Stimulated activated memory B cell treated with anti-CD40 and anti-IgM and Interleukin-4, amounts not matched to agents 10 μg/mL and 1 μg/mL and 100 μg/mL, for 72 hours (primary cell): Measurements from ENCODE around the gene TBKBP1.

ENCODE experiments used
- ATAC-seq: fragments of 150-1000 bp; cut with Tn5 transposase; 2 replicates; pipeline ENCODE4 v1.10.0; 2021
- H3K27ac Mint-ChIP-seq: one replicate; pipeline ENCODE4 v1.8.0; 2022; ENCODE audit warnings: mild to moderate bottlenecking, mixed read lengths
- H3K27me3 Mint-ChIP-seq: one replicate; pipeline ENCODE4 v1.8.0; 2022; ENCODE audit warnings: mixed read lengths
- H3K36me3 Mint-ChIP-seq: one replicate; pipeline ENCODE4 v1.8.0; 2022; ENCODE audit warnings: mixed read lengths
- H3K4me1 Mint-ChIP-seq: one replicate; pipeline ENCODE4 v1.8.0; 2022; ENCODE audit warnings: mixed read lengths
- H3K4me3 Mint-ChIP-seq: one replicate; pipeline ENCODE4 v1.8.0; 2022; ENCODE audit warnings: mild to moderate bottlenecking, moderate library complexity, mixed read lengths
- H3K9me3 Mint-ChIP-seq: one replicate; pipeline ENCODE4 v1.8.0; 2022; ENCODE audit warnings: mixed read lengths

The TBKBP1 gene

DNA sequence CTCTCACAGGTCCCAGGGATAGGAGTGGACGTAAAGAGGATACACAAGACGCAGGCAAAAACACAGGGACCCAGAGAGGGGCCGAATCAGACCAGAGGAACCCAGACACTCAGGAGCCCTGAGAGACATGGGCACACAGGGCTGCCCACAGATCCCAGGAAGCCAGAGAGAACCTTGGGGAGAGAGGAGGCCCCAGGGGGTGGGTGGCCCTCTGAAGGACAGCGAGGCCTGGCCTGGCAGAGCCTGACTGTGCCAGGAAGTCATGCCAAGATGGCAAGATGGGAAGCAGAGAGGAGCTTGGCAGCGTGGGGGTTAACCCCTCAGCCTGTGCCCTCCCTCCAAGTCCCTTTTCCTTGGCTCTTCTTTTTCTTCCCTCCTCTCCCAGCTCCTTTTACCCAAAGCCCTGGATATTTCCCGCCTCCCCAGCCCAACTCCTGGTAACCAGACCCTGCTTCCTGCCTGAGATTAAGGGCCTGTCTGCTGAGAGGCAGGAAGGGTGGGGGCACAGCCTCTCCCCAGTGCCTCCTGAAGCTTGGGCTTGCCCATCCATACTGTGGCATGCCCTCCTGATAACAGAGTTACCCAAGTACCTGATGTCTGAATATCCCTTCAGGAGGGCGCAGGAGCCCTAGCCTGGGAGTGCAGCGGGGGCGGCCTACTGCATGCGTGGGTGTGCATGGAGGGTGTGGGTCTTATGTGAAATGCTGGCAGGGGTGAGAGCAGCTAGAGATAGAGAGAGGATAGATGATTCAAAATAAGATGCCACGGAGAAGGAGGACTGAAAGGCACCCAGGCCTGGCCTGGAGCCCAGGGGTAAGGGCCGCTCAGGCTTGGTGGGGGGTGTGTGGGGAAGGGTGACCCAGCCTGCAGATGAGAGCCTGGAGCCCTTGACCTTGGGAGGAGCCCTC is 33.1 kb downstream of the TBKBP1 start:
- peaks cover 15% of the 10 kb centered on the region for H3K4me1 Mint-ChIP-seq
- peaks cover 45% of the 10 kb centered on the region for H3K27me3 Mint-ChIP-seq
- no peaks in the 10 kb centered on the region for H3K36me3 Mint-ChIP-seq
- ATAC-seq, result no peak
- no peak overlapping the region for H3K4me3 Mint-ChIP-seq
- H3K9me3 Mint-ChIP-seq, result no peaks in the 10 kb centered on the region
- H3K27ac Mint-ChIP-seq, result peak overlapping the region; percentile 1

DNA sequence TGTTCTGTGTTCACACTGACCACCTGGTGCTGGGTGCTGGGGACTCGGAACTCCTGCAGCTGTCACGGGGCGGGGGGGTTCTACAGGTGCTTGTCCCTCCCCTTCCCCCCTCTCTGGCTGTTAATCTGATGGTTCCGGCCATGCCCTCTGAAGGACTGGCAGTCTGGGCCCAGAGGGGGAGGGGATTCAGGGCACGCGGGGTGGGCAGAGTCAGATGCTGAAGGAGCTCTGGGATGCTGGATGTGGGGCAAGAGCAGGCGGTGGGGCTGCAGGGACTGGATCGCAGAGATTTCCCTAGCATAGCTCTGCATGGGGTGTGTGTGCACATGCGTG is 33.7 kb downstream of the TBKBP1 start:
- no peak for ATAC-seq
- Mint-ChIP-seq H3K27ac (no peak overlapping the region), H3K4me1 (peaks cover 21% of the 10 kb centered on the region), H3K27me3 (peaks cover 45% of the 10 kb centered on the region), H3K36me3 (no peaks in the 10 kb centered on the region), H3K4me3 (no peak overlapping the region), H3K9me3 (no peaks in the 10 kb centered on the region)

DNA sequence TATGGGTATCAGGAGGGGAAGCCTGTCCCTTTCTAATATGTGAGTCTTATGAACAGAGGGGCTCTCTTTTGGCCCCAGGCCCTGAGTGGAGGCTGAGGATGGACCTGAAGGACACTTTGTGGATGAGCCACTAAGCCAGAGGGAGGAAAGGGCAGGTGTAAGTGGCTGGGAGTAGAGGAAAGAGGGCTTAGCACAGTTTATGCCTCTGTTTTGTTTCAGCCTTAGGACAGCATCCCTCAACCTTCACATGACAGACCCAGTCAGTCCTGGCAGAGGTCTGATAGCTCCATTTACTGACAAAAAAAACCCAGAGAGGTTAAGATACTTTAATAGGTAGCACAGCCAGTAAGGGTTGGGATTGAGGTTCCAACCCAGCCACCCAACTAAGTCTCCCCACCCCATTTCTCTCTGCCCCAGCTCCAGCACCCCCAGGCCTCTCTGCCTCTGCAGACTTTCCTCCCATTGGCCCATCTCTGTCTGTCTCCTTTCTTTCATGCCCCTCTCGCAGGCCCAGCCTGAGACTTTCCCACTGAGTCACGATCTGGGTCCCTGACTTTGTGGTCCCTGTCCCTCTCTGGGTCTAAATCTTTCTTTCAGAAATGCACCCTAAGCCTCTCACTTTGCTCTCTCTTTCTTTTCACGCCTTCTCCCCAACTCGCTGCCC is 34.4 kb downstream of the TBKBP1 start:
- Mint-ChIP-seq H3K27ac (no peak overlapping the region), H3K4me3 (no peak overlapping the region), H3K36me3 (no peaks in the 10 kb centered on the region), H3K27me3 (peaks cover 45% of the 10 kb centered on the region), H3K9me3 (no peaks in the 10 kb centered on the region), H3K4me1 (peaks cover 26% of the 10 kb centered on the region)
- no peak for ATAC-seq

DNA sequence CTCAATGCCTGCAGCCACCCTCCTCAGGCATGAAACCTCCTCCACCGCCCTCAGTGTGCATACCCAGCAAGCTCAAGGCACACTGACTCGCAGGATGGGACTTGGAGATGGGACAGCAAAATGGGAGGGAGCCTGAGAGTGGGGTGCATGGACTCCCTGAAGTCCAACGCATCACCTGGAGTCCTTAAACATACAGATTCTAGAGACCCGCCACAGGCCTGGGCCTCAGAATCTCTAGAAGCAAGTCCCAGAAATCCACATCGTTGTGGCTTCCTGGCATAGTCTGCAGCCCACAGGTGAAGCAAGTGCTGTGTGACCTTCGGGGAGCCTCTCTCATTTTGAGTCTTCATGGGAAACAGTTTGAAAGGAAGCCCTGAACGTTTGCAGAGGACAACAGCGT is 35.5 kb downstream of the TBKBP1 start:
- no peaks in the 10 kb centered on the region for H3K9me3 Mint-ChIP-seq
- H3K27me3 Mint-ChIP-seq, result peaks cover 45% of the 10 kb centered on the region
- peaks cover 34% of the 10 kb centered on the region for H3K4me1 Mint-ChIP-seq
- no peak overlapping the region for H3K4me3 Mint-ChIP-seq
- no peaks in the 10 kb centered on the region for H3K36me3 Mint-ChIP-seq
- no peak overlapping the region for H3K27ac Mint-ChIP-seq
- no peak for ATAC-seq

DNA sequence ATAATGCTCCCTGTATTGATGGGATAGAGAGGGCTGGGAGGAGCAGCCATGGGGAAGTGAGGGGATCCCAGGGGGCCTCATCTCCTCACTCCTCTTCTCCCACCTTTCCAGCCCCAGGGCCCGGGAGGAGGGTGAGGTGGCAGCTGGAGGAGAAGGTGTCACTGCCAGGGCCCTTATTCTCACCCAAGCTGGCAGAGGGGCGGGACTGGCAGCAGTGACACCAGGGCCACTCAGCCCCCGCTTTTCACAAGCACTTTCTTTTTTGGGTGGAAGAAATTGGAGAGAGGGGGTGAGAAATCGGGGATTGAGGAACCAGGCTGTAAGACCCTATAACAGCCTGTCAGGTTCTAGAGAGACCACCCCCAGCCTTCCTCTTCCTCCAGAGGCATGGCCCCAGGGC is 36.7 kb downstream of the TBKBP1 start:
- Mint-ChIP-seq H3K9me3 (no peaks in the 10 kb centered on the region), H3K4me3 (no peak overlapping the region), H3K27ac (no peak overlapping the region), H3K36me3 (no peaks in the 10 kb centered on the region), H3K27me3 (peaks cover 33% of the 10 kb centered on the region), H3K4me1 (peaks cover 47% of the 10 kb centered on the region)
- ATAC-seq, result no peak

DNA sequence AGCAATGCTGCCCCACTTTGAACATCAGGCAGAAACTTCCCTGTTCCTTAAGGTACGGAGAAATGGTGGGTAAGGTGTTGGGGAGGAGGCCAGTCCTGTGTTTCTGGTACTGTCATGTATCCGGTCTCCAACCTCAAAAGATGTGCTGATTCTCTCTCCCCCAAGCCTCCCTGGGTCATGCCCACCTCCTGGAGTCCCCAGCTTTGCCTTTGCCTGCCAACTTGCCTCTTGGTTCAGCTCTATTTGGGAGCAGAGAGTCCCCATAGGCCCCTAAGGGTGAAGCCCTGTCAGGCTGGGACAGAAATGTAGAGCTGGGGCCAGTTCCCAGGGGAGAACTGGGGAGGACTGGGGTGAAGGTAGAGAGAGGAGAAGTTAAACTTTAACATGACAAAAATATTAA is 37.4 kb downstream of the TBKBP1 start:
- no peak for ATAC-seq
- peaks cover 26% of the 10 kb centered on the region for H3K27me3 Mint-ChIP-seq
- H3K9me3 Mint-ChIP-seq, result no peaks in the 10 kb centered on the region
- no peaks in the 10 kb centered on the region for H3K36me3 Mint-ChIP-seq
- no peak overlapping the region for H3K4me3 Mint-ChIP-seq
- H3K27ac Mint-ChIP-seq, result no peak overlapping the region
- peaks cover 54% of the 10 kb centered on the region for H3K4me1 Mint-ChIP-seq

DNA sequence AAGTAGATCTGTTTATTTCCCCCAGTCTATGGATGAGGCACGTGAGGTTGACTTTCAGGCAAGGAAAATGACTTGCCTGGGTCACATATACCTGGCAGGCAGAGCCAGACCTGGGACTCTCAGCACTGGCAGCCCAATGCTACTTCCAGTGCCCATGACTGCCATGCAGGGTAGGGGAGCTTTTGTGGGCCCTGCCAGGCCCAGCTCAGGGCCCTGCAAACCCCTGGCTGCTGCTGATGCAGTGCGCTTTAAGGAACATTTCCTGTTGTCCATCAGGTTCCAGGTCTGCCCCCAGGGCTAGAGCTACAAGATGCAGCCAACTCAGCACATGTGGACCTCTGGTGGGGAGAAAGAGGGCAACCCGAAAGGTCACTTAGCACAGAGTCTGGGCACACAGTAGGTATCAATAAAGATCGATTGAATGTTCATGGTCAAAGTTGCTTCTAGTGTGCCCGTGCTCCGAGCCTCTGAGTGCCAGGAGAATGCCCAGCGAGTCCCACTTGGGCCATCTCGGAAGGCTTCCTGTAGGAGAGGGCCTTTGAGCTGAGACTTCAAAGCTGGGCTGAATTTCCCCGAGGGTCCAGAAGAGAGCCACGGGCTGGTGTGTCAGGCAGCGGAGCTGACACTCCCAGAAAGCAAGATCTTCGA is 38.6 kb downstream of the TBKBP1 start:
- H3K9me3 Mint-ChIP-seq, result no peaks in the 10 kb centered on the region
- peaks cover 15% of the 10 kb centered on the region for H3K27me3 Mint-ChIP-seq
- H3K27ac Mint-ChIP-seq, result peak overlapping the region; percentile 52
- peaks cover 57% of the 10 kb centered on the region for H3K4me1 Mint-ChIP-seq
- ATAC-seq, result no peak
- H3K36me3 Mint-ChIP-seq, result no peaks in the 10 kb centered on the region
- H3K4me3 Mint-ChIP-seq, result peak overlapping the region; percentile 63

DNA sequence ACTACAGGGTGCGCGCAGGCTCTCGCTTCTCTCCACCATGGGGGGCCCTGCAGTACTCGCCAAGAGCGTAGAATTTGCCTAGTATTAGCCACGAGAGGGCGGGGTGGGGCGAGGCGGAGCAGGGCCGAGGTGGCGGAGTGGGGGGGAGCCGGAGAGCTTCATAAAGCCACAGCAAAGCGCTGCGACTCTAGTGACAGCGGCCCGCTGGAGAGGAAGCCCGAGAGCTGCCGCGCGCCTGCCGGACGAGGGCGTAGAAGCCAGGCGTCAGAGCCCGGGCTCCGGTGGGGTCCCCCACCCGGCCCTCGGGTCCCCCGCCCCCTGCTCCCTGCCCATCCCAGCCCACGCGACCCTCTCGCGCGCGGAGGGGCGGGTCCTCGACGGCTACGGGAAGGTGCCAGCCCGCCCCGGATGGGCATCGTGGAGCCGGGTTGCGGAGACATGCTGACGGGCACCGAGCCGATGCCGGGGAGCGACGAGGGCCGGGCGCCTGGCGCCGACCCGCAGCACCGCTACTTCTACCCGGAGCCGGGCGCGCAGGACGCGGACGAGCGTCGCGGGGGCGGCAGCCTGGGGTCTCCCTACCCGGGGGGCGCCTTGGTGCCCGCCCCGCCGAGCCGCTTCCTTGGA is 39.2 kb downstream of the TBKBP1 start, which contains the start of gene TBX21:
Gene TBX21, plus strand, starts transcription at position 190 of the 627 bp plus-strand sequence. Its CDS starts 219 bp downstream, at position 409.
- H3K4me3 Mint-ChIP-seq, result peak within 1 kb of the TSS; percentile 91
- peaks cover 10% of the 10 kb centered on the region for H3K27me3 Mint-ChIP-seq
- H3K27ac Mint-ChIP-seq, result peak within 1 kb of the TSS; percentile 65
- H3K36me3 Mint-ChIP-seq, result no peaks in the 10 kb centered on the region
- H3K4me1 Mint-ChIP-seq, result peaks cover 57% of the 10 kb centered on the region
- H3K9me3 Mint-ChIP-seq, result no peaks in the 10 kb centered on the region
- peak; percentile 91 for ATAC-seq

DNA sequence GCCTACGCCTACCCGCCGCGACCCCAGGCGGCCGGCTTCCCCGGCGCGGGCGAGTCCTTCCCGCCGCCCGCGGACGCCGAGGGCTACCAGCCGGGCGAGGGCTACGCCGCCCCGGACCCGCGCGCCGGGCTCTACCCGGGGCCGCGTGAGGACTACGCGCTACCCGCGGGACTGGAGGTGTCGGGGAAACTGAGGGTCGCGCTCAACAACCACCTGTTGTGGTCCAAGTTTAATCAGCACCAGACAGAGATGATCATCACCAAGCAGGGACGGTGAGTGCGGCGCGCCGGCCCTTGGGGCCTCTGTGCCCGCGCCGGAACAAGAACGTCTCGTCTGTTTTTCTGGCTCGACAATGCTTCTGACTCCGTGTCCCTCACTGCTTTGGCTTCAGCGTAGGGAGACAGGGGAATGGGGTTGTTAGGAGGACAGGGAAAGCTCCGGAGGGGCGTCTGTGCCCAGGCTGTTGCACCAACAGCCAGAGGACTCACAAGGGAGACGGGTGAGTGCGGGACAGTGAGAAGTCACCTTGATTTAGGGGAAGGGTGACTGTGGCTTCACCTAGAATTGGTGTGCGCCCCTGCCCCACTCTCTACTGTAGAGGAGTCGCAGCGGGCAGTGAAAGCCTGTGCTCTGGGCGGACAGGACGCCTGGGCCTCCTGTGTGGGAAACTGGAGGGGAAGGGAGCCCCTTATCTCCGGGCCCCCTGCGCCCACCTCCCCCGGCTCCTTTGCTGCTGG is 39.9 kb downstream of the TBKBP1 start:
- Mint-ChIP-seq H3K9me3 (no peaks in the 10 kb centered on the region), H3K4me3 (peak overlapping the region; percentile 91), H3K27ac (peak overlapping the region; percentile 65), H3K4me1 (peaks cover 57% of the 10 kb centered on the region), H3K27me3 (peaks cover 3% of the 10 kb centered on the region), H3K36me3 (no peaks in the 10 kb centered on the region)
- ATAC-seq, result peak; percentile 29

DNA sequence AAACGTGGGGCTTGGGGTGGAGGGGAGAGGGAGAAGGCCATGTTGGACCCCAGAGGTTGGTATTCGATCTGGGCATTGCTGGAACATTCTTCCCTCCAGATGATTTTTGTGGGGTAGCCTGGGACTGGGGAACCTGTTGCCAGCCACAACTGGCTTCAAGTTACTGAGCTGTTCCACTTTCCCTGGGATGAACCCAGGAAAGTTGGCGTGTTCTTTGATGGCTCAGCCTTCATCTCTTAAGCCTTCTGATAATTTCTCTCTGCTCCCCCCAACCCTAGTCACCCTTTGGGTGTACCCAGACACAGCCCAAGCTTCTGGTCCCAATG is 41.1 kb downstream of the TBKBP1 start:
- no peaks in the 10 kb centered on the region for H3K36me3 Mint-ChIP-seq
- H3K4me1 Mint-ChIP-seq, result peaks cover 57% of the 10 kb centered on the region
- peak overlapping the region; percentile 91 for H3K4me3 Mint-ChIP-seq
- no peak for ATAC-seq
- peak overlapping the region; percentile 65 for H3K27ac Mint-ChIP-seq
- no peaks in the 10 kb centered on the region for H3K27me3 Mint-ChIP-seq
- no peaks in the 10 kb centered on the region for H3K9me3 Mint-ChIP-seq

DNA sequence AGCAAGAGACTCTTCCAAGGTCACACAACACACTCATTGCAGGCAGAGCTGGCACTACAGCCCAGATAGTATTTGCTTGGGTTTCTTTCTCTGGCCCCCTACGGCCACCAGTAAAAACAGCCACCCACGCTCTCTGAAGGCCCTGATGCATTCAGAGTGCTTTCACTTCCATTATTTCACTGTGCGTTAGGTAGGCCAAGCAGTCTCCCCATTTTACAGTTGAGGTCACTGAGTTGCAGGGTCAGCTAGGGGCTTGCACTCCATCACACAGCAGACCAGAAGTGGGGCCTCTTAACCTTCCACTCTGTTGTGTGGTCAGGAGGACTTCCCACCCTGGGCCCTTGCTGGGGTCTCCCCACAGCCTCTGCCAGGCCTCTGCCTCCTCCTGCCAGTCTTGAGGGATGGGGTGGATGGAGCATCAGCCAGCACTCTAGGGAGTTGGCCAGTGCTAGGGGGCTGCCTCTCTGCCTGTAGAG is 41.6 kb downstream of the TBKBP1 start:
- H3K27me3 Mint-ChIP-seq, result no peaks in the 10 kb centered on the region
- no peaks in the 10 kb centered on the region for H3K36me3 Mint-ChIP-seq
- ATAC-seq, result peak; percentile 82
- H3K4me1 Mint-ChIP-seq, result peaks cover 57% of the 10 kb centered on the region
- peak overlapping the region; percentile 46 for H3K4me3 Mint-ChIP-seq
- no peaks in the 10 kb centered on the region for H3K9me3 Mint-ChIP-seq
- H3K27ac Mint-ChIP-seq, result peak overlapping the region; percentile 65

DNA sequence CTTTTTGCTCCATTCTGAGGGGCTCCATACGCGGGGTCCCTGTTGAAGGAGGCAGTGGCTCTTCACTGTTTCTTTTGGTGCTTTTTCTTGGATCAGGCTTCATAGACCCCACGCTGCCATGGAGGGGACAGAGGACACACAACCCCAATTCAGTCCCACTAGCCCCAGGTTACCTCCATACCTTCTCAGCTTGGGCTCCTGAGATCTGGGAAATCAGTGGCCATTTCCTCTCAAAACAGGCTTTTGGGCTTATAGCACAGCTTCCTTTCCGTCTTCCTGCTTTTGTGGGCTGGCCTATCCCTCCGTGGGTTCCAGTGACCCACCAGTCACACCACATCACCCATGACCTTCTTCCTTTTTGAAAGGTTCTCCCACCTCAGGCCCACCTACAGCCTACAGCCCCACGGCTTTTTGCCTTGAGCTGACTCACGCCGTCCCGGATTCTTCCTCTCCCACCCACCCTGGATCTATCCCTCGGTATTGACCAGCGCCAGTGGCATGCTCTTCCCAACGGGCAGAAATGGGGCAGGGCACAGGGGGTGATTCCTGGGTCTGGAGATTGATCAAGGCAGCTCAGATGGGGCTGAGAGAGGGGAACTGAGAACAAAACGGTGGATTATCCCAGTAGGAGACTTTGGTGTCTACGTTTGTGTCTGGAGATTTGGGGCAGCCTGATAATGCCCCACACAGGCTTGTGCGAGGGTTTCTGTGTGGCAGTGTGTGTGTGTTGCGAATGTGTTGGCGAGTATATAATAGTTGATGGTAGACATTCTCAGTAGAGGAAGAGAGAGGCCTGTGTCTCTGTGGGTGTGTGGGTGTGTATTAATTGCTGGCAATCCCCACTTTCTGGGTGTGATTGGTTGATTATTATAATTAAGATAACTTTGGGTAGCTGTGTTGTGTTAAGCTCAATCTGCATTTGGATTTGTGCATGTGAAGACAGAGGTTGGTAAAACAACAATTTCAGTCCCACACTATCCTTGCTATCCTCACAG is 42.8 kb downstream of the TBKBP1 start:
- ATAC-seq, result no peak
- H3K27me3 Mint-ChIP-seq, result no peaks in the 10 kb centered on the region
- H3K9me3 Mint-ChIP-seq, result no peaks in the 10 kb centered on the region
- H3K4me1 Mint-ChIP-seq, result peaks cover 50% of the 10 kb centered on the region
- H3K36me3 Mint-ChIP-seq, result no peaks in the 10 kb centered on the region
- no peak overlapping the region for H3K4me3 Mint-ChIP-seq
- peak overlapping the region; percentile 65 for H3K27ac Mint-ChIP-seq

DNA sequence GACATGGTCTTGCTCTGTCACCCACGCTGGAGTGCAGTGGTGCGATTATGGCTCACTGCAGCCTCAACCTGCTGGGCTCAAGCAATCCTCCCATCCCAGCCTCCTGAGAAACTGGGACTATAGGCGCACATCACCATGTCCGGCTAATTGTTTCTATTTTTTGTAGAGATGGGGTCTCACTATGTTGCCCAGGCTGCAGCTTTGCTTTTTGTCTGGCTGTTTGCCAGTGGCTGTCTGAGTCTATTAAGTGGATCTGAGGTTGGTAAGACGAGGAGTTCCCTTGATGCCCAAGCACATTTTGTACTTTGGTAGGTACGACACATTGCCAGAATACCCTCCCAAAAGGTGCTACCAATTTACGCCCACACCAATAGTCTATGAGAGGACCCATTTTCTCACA is 44.2 kb downstream of the TBKBP1 start:
- no peak overlapping the region for H3K4me3 Mint-ChIP-seq
- peaks cover 45% of the 10 kb centered on the region for H3K4me1 Mint-ChIP-seq
- ATAC-seq, result no peak
- no peaks in the 10 kb centered on the region for H3K36me3 Mint-ChIP-seq
- no peaks in the 10 kb centered on the region for H3K27me3 Mint-ChIP-seq
- no peak overlapping the region for H3K27ac Mint-ChIP-seq
- no peaks in the 10 kb centered on the region for H3K9me3 Mint-ChIP-seq

DNA sequence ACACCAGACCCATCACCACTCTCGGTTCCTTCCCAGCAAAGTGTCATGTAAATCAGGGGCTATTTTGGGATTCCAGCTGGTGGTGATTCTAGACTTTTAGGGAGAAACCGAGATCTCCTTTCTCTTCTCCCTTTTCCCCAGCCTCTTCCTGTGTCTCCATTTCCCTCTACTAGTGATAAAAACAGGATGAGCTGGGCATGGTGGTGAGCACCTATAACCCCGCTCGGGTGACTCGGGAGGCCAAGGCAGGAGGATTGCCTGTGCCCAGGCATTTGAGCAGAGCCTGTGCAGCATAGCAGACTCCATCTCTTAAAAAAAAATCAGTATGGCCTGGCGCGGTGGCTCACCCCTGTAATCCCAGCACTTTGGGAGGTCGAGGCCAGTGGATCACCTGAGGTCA is 45.2 kb downstream of the TBKBP1 start:
- no peaks in the 10 kb centered on the region for H3K27me3 Mint-ChIP-seq
- no peak overlapping the region for H3K4me3 Mint-ChIP-seq
- H3K36me3 Mint-ChIP-seq, result no peaks in the 10 kb centered on the region
- ATAC-seq, result no peak
- H3K9me3 Mint-ChIP-seq, result no peaks in the 10 kb centered on the region
- no peak overlapping the region for H3K27ac Mint-ChIP-seq
- peaks cover 39% of the 10 kb centered on the region for H3K4me1 Mint-ChIP-seq
